Measurements from ENCODE around the gene GPRASP1.
"Not testable (repeated sequence)": the region's sequence is repeated elsewhere in the genome, so short reads cannot be mapped to it uniquely, and the experiment has no call there.

DNA sequence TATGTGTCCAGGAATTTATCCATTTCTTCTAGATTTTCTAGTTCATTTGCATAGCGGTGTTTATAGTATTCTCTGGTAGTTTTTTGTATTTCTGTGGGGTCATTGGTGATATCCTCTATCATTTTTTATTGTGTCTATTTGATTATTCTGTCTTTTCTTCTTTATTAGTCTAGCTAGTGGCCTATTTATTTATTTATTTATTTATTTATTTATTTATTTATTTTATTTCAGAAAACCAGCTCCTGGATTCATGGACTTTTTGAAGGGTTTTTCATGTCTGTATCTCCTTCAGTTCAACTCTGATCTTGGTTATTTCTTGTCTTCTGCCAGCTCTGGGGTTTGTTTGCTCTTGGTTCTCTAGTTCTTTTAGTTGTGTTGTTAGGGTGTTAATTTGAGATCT, 26.2 kb downstream of the GPRASP1 start:
- TF ChIP-seq, protein P1, sequence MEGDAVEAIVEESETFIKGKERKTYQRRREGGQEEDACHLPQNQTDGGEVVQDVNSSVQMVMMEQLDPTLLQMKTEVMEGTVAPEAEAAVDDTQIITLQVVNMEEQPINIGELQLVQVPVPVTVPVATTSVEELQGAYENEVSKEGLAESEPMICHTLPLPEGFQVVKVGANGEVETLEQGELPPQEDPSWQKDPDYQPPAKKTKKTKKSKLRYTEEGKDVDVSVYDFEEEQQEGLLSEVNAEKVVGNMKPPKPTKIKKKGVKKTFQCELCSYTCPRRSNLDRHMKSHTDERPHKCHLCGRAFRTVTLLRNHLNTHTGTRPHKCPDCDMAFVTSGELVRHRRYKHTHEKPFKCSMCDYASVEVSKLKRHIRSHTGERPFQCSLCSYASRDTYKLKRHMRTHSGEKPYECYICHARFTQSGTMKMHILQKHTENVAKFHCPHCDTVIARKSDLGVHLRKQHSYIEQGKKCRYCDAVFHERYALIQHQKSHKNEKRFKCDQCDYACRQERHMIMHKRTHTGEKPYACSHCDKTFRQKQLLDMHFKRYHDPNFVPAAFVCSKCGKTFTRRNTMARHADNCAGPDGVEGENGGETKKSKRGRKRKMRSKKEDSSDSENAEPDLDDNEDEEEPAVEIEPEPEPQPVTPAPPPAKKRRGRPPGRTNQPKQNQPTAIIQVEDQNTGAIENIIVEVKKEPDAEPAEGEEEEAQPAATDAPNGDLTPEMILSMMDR (conservative IDR thresholded peaks at IDR 0.05; ENCODE audit: low read length): not testable (repeated sequence)
- not testable (repeated sequence) for TF ChIP-seq EZH2phosphoT487 (IDR thresholded peaks at IDR 0.05; ENCODE audit: borderline replicate concordance)
